GM19452 (cell line): ENCODE measurements around the gene ISCU.
"Not testable (repeated sequence)": the region's sequence is repeated elsewhere in the genome, so short reads cannot be mapped to it uniquely, and the experiment has no call there.

Experiments
- ATAC-seq: cut with Tn5 transposase; IDR thresholded peaks from one replicate; pipeline ENCODE4 v1.9.1; 2021; ENCODE audit not compliant: unreplicated experiment

The ISCU gene

DNA sequence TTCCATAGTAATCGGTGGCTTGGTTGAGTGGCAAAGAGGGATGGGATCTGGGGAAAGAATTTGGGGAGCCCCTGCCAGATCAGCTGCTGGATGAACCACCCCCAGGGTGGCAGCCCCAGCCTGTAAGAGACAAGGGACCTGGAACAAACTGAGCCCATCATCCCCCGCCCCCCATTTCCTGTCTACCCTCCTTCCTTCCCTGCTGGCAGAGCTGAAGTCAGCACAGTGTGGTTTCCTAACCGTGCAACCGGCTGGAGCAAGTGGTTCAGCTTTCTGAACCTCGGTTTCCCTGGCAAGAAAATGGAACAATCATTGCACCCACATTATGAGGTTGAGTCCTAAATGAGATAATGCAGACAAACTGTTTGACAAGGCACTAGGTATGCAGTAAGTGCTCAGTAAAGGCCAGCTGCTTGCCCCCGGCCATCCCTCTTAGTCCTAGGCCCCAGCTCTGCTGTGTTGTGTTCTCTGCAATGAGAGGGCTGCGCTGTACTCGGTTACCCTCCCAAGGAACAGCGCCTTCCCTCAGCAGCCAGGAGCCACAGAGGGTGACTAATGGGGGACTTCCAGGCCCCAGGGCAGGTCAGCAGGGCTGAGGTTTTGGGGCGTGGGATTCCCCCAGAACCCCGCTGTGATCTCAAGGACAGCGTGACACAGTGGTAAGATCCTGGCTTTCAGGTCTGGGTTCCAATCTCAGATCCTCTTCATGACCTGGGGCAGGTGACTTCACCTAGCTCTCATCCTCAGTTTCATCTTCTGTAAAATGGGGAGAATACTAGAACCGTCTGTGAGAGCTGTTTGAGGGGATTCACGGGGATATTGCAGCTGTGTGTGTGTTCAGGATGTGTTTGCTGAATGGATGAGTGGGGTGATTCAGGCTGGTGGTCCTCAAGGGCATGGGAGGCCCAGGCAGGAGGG is 54.8 kb downstream of the ISCU start:
- ATAC-seq, result peak; percentile 81

DNA sequence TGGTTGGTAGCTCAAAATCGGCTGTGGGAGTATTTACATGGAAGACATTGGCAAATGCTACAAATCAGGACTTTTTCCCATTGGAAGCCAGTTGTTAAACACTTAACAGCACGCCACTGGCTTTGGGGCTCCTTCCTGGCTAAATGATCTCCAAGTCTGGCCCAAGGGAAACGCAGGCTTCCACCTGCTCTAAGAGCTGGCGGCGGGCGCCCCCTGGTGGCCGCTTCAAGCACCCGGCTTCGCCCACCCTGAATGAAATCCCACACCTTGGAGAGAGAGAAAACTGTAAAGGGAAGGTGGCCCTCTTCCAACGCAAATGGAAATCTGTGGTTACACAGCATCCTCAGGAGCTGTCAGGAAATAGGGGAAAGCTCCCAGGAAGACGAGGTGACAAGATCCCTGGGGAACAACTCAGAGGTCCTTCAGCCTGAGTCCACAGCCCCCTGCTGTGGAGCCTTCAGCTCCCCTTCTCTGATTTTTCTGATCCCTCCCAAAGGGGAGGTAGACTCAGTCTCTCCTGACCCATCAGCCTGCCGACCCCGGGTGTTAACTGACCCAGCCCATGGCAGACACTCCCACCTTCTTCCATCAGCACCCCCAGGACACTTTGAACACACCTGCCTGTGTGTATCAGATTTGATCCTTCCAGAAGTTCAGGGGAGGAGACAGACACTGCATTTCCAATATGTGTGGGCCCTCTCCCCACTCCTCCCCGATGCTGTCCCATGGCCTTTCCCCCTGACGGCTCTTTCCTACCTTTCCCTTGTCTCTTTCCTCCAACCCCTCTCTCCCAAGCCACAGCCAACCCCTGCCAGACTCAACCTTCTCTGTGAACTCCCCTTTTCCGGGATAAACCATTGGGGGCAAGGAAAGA is 55.9 kb downstream of the ISCU start:
- peak; percentile 46 for ATAC-seq

DNA sequence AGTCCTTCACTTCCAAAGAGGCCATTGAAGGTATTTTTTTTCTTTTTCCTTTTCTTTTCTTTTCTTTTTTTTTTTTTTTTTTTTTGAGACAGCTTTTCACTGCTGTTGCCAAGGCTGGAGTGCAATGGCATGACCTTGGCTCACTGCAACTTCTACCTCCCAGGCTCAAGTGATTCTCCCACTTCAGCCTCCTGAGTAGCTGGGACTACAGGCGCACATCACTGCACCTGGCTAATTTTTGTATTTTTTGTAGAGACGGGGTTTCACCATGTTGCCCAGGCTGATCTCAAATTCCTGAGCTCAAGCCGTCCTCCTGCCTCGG is 56.5 kb downstream of the ISCU start:
- ATAC-seq, result not testable (repeated sequence)
